HG02678 (cell line): ENCODE measurements around the gene OR52K2.
"Not testable (repeated sequence)": the region's sequence is repeated elsewhere in the genome, so short reads cannot be mapped to it uniquely, and the experiment has no call there.

Experiments
- ATAC-seq: cut with Tn5 transposase; IDR thresholded peaks from one replicate; pipeline ENCODE4 v1.9.1; 2021; ENCODE audit warnings: mild to moderate bottlenecking, moderate library complexity; ENCODE audit not compliant: unreplicated experiment

The OR52K2 gene

DNA sequence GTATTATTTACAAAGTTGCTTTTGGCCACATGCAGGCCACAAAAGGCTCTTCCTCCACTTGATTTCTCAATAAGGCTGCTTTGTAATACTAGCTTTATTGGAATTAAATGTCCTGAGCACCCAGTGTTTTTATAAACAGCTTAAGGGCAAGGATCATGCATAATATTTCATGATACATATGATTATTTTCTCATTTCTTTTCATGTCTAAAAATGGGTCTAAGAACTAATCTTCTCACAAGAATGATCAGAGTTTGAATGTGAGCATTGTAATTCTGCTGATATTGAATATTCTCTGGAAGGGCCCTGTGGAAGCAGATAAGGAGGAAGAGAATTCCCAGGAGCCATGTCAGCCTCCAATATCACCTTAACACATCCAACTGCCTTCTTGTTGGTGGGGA lies at the start of gene OR52K2:
OR52K2 (plus strand) TSS at position 301 of the 400 bp plus-strand sequence; CDS start at position 346, 45 bp downstream.
- ATAC-seq: no peak

GRCh38 chr11:4406206-4406605 lies 42.9 kb upstream of the OR52K2 start:
- not testable (repeated sequence) for ATAC-seq

- no peak for ATAC-seq
Observed at GRCh38 chr11:4416306-4416705, 32.8 kb upstream of the OR52K2 start.

DNA sequence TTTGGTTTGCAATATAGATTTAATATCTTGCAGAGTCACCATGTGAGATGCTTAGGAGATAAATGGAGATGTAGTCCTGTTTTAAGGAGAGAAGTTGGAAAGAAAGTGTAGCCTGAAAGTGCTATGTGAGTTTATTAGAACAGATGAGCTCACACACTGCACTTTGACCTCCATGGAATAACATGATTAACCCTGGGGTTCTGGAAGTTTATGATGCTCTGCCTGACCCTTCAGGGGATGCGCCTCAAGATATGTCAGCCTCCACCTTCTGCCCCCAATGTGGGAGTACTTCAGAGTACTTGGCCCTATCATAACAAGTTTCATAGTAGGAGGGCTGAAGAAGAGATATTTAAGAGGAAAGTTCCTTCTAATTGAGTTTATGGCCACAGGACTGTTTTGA lies 32.3 kb upstream of the OR52K2 start:
- no peak for ATAC-seq

GRCh38 chr11:4418403-4418802 lies 30.7 kb upstream of the OR52K2 start:
- ATAC-seq: no peak

DNA sequence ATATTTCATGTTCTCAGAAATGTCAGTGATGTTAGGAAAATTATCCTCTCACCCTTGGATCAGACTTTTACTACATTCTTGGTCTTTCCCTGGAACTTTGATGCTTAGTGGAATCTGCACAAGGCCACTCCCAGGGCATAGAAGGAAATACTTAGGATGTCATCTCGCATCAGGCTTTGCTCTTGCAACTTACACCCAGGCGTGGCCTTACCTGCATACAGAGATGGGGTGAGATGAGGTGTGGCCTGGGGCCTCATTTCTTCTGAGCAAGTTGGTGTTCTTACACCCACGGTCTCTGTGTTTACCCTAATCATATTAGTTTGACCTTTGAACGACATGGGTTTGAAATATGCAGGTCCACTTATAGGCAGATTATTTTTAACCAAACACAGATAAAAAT lies 19.0 kb upstream of the OR52K2 start:
- ATAC-seq: no peak

- ATAC-seq: no peak
Observed at GRCh38 chr11:4433856-4434255, 15.2 kb upstream of the OR52K2 start.

DNA sequence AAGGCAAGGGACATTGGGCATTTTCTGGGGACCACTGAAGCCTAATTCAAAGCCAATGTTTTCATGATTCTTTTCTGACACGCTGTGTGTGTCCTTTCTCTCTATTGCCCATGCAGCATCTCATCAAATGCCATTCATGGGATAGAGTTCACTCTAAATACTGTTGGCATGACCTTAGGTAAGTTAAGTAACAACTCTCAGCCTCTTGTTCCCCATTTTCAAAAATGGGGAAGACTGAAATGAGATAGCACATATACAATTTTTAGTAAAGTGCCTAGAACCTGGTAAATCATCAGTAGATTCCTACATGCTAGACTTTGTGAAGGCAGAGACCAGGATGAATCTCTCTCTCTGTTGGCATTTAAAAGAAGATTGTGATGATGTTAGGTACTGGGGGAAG lies 12.7 kb upstream of the OR52K2 start:
- ATAC-seq: no peak

DNA sequence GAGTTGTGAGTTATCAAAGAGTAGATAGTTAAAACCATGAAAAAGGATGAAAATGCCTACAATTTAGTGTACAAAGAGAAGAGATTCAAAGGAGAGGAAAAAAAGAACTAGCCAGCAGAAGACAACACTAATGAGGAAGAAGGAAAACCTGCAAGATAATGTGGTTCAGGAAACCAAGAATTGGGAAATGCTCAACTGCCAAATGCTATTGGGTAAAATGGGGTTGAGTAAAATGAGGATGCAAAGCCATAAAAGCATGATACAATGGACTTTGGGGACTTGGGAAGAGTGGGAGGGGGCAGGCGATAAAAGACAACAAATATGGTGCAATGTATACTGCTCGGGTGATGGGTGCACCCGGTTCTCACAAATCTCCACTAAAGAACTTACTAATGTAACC lies 7.6 kb upstream of the OR52K2 start:
- ATAC-seq: no peak

GRCh38 chr11:4443232-4443891 lies 5.7 kb upstream of the OR52K2 start:
- no peak for ATAC-seq

GRCh38 chr11:4453118-4453517 lies 4.0 kb downstream of the OR52K2 start:
- no peak for ATAC-seq

DNA sequence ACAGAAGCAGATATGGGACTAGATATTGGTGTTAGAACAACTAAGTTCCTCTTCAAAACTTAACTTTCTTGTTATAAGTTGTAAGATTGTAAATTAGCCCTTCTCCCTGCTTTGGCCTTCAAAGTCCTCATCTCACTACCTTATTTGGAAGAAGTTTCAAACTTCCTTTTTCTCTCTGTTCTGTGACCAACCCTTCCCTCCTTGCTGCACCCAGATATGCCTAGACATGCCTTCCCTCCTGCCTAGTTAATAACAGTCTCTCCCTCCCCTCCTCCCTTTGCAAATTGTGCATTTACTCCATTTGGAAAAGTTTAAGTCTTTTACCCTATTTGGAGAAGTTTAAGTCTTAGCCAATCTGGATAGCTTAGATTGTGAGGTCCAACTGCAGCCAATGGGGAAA lies 4.9 kb downstream of the OR52K2 start:
- ATAC-seq: no peak

GRCh38 chr11:4455419-4455818 lies 6.3 kb downstream of the OR52K2 start:
- no peak for ATAC-seq

DNA sequence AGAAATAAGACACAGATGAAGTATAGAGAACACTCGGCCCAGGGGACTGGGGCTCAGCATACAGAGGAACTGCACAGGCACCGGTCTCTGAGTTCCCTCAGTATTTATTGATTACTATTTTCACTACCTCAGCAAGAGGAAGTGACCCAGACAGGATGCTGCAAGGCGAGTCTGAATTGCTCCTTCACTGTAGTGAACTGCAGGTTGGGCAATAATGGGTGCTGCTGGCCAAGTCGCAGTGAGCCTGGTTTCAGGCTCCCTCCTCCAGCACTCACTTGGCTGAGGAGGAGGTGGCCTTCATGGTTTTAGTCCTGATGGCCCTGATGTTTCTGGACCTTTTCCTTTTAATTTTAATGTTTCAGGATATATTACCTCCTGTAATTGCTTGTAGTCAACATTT lies 10.4 kb downstream of the OR52K2 start:
- ATAC-seq: peak; percentile 95

- ATAC-seq: no peak
Observed at GRCh38 chr11:4460151-4460550, 11.1 kb downstream of the OR52K2 start.

GRCh38 chr11:4464216-4465159 lies 15.4 kb downstream of the OR52K2 start:
- ATAC-seq: no peak

GRCh38 chr11:4465407-4465806 lies 16.3 kb downstream of the OR52K2 start:
- no peak for ATAC-seq

- ATAC-seq: no peak
Observed at GRCh38 chr11:4466131-4466870, 17.2 kb downstream of the OR52K2 start.

GRCh38 chr11:4466871-4467442 lies 17.9 kb downstream of the OR52K2 start:
- ATAC-seq: peak; percentile 67

DNA sequence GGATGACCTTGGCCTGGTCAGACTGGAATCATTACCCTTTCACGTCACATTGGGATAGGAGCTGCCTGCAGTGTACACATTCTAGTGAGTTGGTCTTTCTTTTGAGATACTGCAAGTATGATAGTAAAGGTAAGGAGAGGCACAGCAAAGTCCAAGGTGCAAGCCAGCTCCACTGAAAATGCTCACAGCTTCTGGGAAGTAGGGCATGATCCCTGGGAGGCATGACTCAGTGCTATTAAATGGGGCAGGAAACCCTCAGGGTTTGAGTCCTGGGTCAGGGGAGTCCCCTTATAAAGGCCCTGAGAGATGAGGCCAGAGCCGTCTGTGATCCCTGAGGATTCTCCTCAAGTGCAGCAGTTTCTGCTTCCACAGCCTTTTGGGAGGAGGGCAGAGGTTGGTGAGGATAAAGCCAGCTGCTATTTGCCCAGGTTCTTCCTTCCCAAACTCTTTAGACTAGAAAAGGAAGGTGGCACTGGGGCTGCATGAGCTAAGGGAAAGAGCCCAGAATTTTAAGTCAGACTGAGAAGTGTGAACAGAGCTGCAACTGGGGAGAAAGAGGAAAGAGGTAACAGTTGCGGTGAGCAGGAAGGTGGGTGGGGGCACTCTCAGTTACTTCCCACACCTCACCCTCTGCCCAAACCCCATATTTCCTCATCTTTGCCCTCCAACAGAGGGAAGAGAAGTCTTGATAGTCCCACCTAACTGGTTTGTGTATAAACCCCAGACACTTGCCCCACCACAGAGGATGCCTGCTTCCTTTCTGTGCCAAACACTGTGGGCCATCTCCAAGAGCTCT lies 18.9 kb downstream of the OR52K2 start:
- peak; percentile 52 for ATAC-seq
